Endothelial cell of umbilical vein (primary cell): ENCODE data around the gene SLC24A3.

Experiments
- CTCF ChIP-seq, 2 donors: IDR thresholded peaks; 1 replicate in 1 of 2; 2 replicates in 1 of 2; pipeline ENCODE4 v1.5.1; 2011; ENCODE audit warnings: low read length in 2 of 2, mild to moderate bottlenecking in 2 of 2, moderate library complexity in 2 of 2, control low read depth in 1 of 2, inconsistent platforms in 1 of 2, low read depth in 1 of 2; ENCODE audit not compliant: insufficient read depth in 1 of 2; ENCODE audit errors: extremely low read depth in 1 of 2
- EZH2 ChIP-seq: IDR thresholded peaks from 2 replicates; pipeline ENCODE4 v1.6.1; 2012; ENCODE audit warnings: borderline replicate concordance, low read depth, mild to moderate bottlenecking, moderate library complexity, low read length, inconsistent platforms; ENCODE audit not compliant: severe bottlenecking
- JUN ChIP-seq: IDR thresholded peaks from 2 replicates; pipeline ENCODE4 v1.6.1; 2011; ENCODE audit warnings: borderline replicate concordance, low read depth; ENCODE audit not compliant: insufficient read length, insufficient read depth
- MAX ChIP-seq: IDR thresholded peaks from 2 replicates; pipeline ENCODE4 v1.6.1; 2011; ENCODE audit not compliant: insufficient read depth, insufficient read length

GRCh38 chr20:19589787-19590362, 377.4 kb downstream of the SLC24A3 start:
- TF ChIP-seq JUN (no peak), CTCF (IDR thresholded peaks at IDR 0.05; ENCODE audit: extremely low read depth in 1 of 2, insufficient read depth in 1 of 2, low read depth in 1 of 2, low read length in 2 of 2) (no peak), MAX (no peak), EZH2 (no peak)
